Smooth muscle cell (in vitro differentiated cells): ENCODE data around the gene SPATA25. TPM values are rescaled to one million over a fixed set of nuclear protein-coding genes. Genes with fewer than 3 reads are reported as not detected.

Experiments
- DNase-seq: peaks from one replicate; lab custom pipeline; 2025; ENCODE audit not compliant: unreplicated experiment; lab: John Stamatoyannopoulos, UW
- H2AFZ ChIP-seq: fragments of 200-600 bp; sonication (generic); 2 replicates; pipeline ENCODE4 v1.6.0; 2016; ENCODE audit warnings: antibody characterized with exemption, low read depth, mild to moderate bottlenecking
- H3F3A ChIP-seq: fragments of 200-600 bp; sonication (generic); 2 replicates; pipeline ENCODE4 v1.6.0; 2017; ENCODE audit warnings: antibody characterized with exemption, low read depth
- H3K27ac ChIP-seq: fragments of 200-600 bp; sonication (generic); 2 replicates; pipeline ENCODE4 v1.5.1; 2016; ENCODE audit warnings: low read depth, mild to moderate bottlenecking
- H3K27me3 ChIP-seq: fragments of 200-600 bp; sonication (generic); 2 replicates; pipeline ENCODE4 v1.6.1; 2016; ENCODE audit warnings: low read depth, mild to moderate bottlenecking
- H3K36me3 ChIP-seq: fragments of 200-600 bp; sonication (generic); 2 replicates; pipeline ENCODE4 v1.5.1; 2016; ENCODE audit warnings: low read depth
- H3K4me1 ChIP-seq: fragments of 200-600 bp; sonication (generic); 2 replicates; pipeline ENCODE4 v1.5.1; 2016; ENCODE audit warnings: low read depth
- H3K4me2 ChIP-seq: fragments of 200-600 bp; sonication (generic); 2 replicates; pipeline ENCODE4 v1.6.0; 2016; ENCODE audit warnings: mild to moderate bottlenecking
- H3K4me3 ChIP-seq: fragments of 200-600 bp; sonication (generic); 2 replicates; pipeline ENCODE4 v1.5.1; 2016; ENCODE audit warnings: mild to moderate bottlenecking
- H3K79me2 ChIP-seq: fragments of 200-600 bp; sonication (generic); 2 replicates; pipeline ENCODE4 v1.6.0; 2016; ENCODE audit warnings: low read depth, mild to moderate bottlenecking
- H3K9ac ChIP-seq: fragments of 200-600 bp; sonication (generic); 2 replicates; pipeline ENCODE4 v1.6.0; 2016; ENCODE audit warnings: low read depth
- H3K9me3 ChIP-seq: fragments of 200-600 bp; sonication (generic); replicated peaks from 2 replicates; pipeline ENCODE4 v1.5.1; 2016; ENCODE audit warnings: low read depth
- H4K20me1 ChIP-seq: fragments of 200-600 bp; sonication (generic); 2 replicates; pipeline ENCODE4 v1.6.0; 2016; ENCODE audit warnings: low read depth
- WGBS: methylation state at CpG from one replicate; pipeline ENCODE4 v1.1.7; 2016; ENCODE audit warnings: low lambda C conversion rate; 5-methylcytosine and 5-hydroxymethylcytosine counted together
- polyA plus RNA-seq: library from polyadenylated mRNA; unstranded; fragments of >200 nt; fragmentation: Nextera tagmentation; extraction: Ambion mirVana; gene quantifications from 2 replicates; pipeline ENCODE4 v1.2.1, GENCODE V29; 2016
- total RNA-seq: library from RNA; depleted of rRNA; stranded (reverse); fragments of >200 nt; gene quantifications from 2 replicates; pipeline ENCODE4 v1.2.3, GENCODE V29; 2014
- TF ChIP-seq, protein P1 (sequence below): fragments of 200-600 bp; sonication (generic); IDR thresholded peaks from 2 replicates; pipeline ENCODE4 v1.5.1; 2017; ENCODE audit warnings: borderline replicate concordance, mild to moderate bottlenecking, antibody characterized with exemption; ENCODE audit not compliant: insufficient read depth, poor library complexity, severe bottlenecking

Gene SPATA25
- total and polyA plus RNA-seq, 2 experiments from 2014 or later, result 0.43 to 0.54 TPM

DNA sequence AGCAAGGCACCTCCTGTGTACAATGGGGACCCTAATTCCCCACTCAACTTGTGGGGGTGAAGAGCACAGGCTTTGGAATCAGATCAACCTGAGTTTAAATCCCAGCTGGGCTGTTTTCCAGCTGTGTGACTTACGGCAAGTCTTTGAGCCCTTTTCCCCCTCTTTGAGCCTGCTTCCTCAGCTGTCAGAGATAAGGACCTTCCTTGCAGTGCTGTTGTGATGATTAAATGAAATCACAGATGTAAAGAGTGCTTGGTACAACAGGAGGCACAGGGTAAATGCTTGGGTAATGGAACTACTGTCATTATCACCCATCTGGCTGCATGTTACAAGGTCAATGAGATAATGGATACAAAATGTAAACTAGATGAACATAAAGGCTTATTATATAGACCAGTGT lies 50.6 kb downstream of the SPATA25 start:
- no peaks in the 10 kb centered on the region for H3K9me3 ChIP-seq
- peaks cover 11% of the 10 kb centered on the region for H3F3A ChIP-seq
- H3K4me2 ChIP-seq, result no peak overlapping the region
- H3K4me3 ChIP-seq, result no peak overlapping the region
- no peak overlapping the region for H3K27ac ChIP-seq
- no peaks in the 10 kb centered on the region for H3K36me3 ChIP-seq
- no peaks in the 10 kb centered on the region for H3K79me2 ChIP-seq
- peaks cover 7% of the 10 kb centered on the region for H4K20me1 ChIP-seq
- TF ChIP-seq, protein P1, sequence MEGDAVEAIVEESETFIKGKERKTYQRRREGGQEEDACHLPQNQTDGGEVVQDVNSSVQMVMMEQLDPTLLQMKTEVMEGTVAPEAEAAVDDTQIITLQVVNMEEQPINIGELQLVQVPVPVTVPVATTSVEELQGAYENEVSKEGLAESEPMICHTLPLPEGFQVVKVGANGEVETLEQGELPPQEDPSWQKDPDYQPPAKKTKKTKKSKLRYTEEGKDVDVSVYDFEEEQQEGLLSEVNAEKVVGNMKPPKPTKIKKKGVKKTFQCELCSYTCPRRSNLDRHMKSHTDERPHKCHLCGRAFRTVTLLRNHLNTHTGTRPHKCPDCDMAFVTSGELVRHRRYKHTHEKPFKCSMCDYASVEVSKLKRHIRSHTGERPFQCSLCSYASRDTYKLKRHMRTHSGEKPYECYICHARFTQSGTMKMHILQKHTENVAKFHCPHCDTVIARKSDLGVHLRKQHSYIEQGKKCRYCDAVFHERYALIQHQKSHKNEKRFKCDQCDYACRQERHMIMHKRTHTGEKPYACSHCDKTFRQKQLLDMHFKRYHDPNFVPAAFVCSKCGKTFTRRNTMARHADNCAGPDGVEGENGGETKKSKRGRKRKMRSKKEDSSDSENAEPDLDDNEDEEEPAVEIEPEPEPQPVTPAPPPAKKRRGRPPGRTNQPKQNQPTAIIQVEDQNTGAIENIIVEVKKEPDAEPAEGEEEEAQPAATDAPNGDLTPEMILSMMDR, result no peak
- H3K27me3 ChIP-seq, result no peaks in the 10 kb centered on the region
- no peak overlapping the region for H3K9ac ChIP-seq
- H3K4me1 ChIP-seq, result peaks cover 5% of the 10 kb centered on the region
- no peak for DNase-seq
- 10% methylated on average over 1 of the region's 1 CpG for WGBS
- no peak overlapping the region for H2AFZ ChIP-seq

Other genes with a start within 250 kb of the SPATA25 start
- not detected in 2 replicates for gene WFDC11, start 217.4 kb downstream of the SPATA25 start, total RNA-seq
- not detected in 2 replicates for gene WFDC11, start 217.4 kb downstream of the SPATA25 start, polyA plus RNA-seq
- not detected in 2 replicates for gene WFDC13, start 185.6 kb downstream of the SPATA25 start, total RNA-seq
- not detected in 2 replicates for gene WFDC13, start 185.6 kb downstream of the SPATA25 start, polyA plus RNA-seq
- gene WFDC10B, start 182.6 kb downstream of the SPATA25 start, total RNA-seq, result not detected in 2 replicates
- gene WFDC10B, start 182.6 kb downstream of the SPATA25 start, polyA plus RNA-seq, result 0.31 TPM in 1 of 2 replicates, not detected in the other
- not detected in 2 replicates for gene SPINT4, start 165.3 kb downstream of the SPATA25 start, total RNA-seq
- gene SPINT4, start 165.3 kb downstream of the SPATA25 start, polyA plus RNA-seq, result not detected in 2 replicates
- not detected in 2 replicates for gene WFDC3, start 95.7 kb downstream of the SPATA25 start, total RNA-seq
- gene WFDC3, start 95.7 kb downstream of the SPATA25 start, polyA plus RNA-seq, result 0.64 TPM in 1 of 2 replicates, not detected in the other
- 15.3 and 19.4 TPM in 2 replicates for gene DNTTIP1, start 95.7 kb downstream of the SPATA25 start, total RNA-seq
- gene DNTTIP1, start 95.7 kb downstream of the SPATA25 start, polyA plus RNA-seq, result 52.6 and 55.4 TPM in 2 replicates
- gene UBE2C, start 75.0 kb downstream of the SPATA25 start, total RNA-seq, result 25.8 and 35.1 TPM in 2 replicates
- 61.2 and 66.5 TPM in 2 replicates for gene UBE2C, start 75.0 kb downstream of the SPATA25 start, polyA plus RNA-seq
- gene TNNC2, start 60.3 kb downstream of the SPATA25 start, total RNA-seq, result 1.7 TPM in 1 of 2 replicates, not detected in the other
- 0.78 and 1.2 TPM in 2 replicates for gene TNNC2, start 60.3 kb downstream of the SPATA25 start, polyA plus RNA-seq
- gene SNX21, start 53.8 kb downstream of the SPATA25 start, total RNA-seq, result 10.9 and 14.7 TPM in 2 replicates
- 14.4 and 17.8 TPM in 2 replicates for gene SNX21, start 53.8 kb downstream of the SPATA25 start, polyA plus RNA-seq
- gene ACOT8, start 30.2 kb downstream of the SPATA25 start, total RNA-seq, result 30.2 and 31.9 TPM in 2 replicates
- 32.6 and 43.8 TPM in 2 replicates for gene ACOT8, start 30.2 kb downstream of the SPATA25 start, polyA plus RNA-seq
- 4.9 and 6.5 TPM in 2 replicates for gene ZSWIM3, start 30.0 kb downstream of the SPATA25 start, total RNA-seq
- gene ZSWIM3, start 30.0 kb downstream of the SPATA25 start, polyA plus RNA-seq, result 1.4 and 2.1 TPM in 2 replicates
- gene ZSWIM1, start 6.4 kb downstream of the SPATA25 start, total RNA-seq, result 10.5 and 12.2 TPM in 2 replicates
- gene ZSWIM1, start 6.4 kb downstream of the SPATA25 start, polyA plus RNA-seq, result 5.7 and 6.7 TPM in 2 replicates
- gene NEURL2, start 3.6 kb upstream of the SPATA25 start, total RNA-seq, result 0.31 and 3.3 TPM in 2 replicates
- 3.7 and 4.7 TPM in 2 replicates for gene NEURL2, start 3.6 kb upstream of the SPATA25 start, polyA plus RNA-seq
- 74.8 and 79.7 TPM in 2 replicates for gene CTSA, start 3.7 kb upstream of the SPATA25 start, total RNA-seq
- 132 and 138 TPM in 2 replicates for gene CTSA, start 3.7 kb upstream of the SPATA25 start, polyA plus RNA-seq
- 81.0 and 93.3 TPM in 2 replicates for gene PLTP, start 24.5 kb upstream of the SPATA25 start, total RNA-seq
- gene PLTP, start 24.5 kb upstream of the SPATA25 start, polyA plus RNA-seq, result 197 and 262 TPM in 2 replicates
- 13.5 and 15.4 TPM in 2 replicates for gene PCIF1, start 47.1 kb upstream of the SPATA25 start, total RNA-seq
- gene PCIF1, start 47.1 kb upstream of the SPATA25 start, polyA plus RNA-seq, result 37.2 and 38.9 TPM in 2 replicates
- 11.2 and 11.6 TPM in 2 replicates for gene ZNF335, start 84.6 kb upstream of the SPATA25 start, total RNA-seq
- 14.2 and 20.7 TPM in 2 replicates for gene ZNF335, start 84.6 kb upstream of the SPATA25 start, polyA plus RNA-seq
- 4.9 and 6.3 TPM in 2 replicates for gene MMP9, start 121.3 kb upstream of the SPATA25 start, total RNA-seq
- gene MMP9, start 121.3 kb upstream of the SPATA25 start, polyA plus RNA-seq, result 5.9 and 27.2 TPM in 2 replicates
- 0.09 and 0.40 TPM in 2 replicates for gene SLC12A5, start 141.6 kb upstream of the SPATA25 start, total RNA-seq
- 1.2 and 1.3 TPM in 2 replicates for gene SLC12A5, start 141.6 kb upstream of the SPATA25 start, polyA plus RNA-seq
- gene NCOA5, start 202.3 kb upstream of the SPATA25 start, total RNA-seq, result 9.5 and 11.4 TPM in 2 replicates
- 8.3 and 10.5 TPM in 2 replicates for gene NCOA5, start 202.3 kb upstream of the SPATA25 start, polyA plus RNA-seq
- 13.8 and 14.5 TPM in 2 replicates for gene CD40, start 230.7 kb upstream of the SPATA25 start, total RNA-seq
- 25.1 and 27.4 TPM in 2 replicates for gene CD40, start 230.7 kb upstream of the SPATA25 start, polyA plus RNA-seq